D721Med (cell line): ENCODE results near the gene LENG9.

ENCODE experiments used
- DNase-seq: peaks from one replicate; pipeline ENCODE4 v3.0.0; 2011; ENCODE audit warnings: low spot score; ENCODE audit not compliant: insufficient read length
- FAIRE-seq: peaks from 2 replicates; lab custom pipeline; 2011; peaks lifted over from hg19 to GRCh38; lab: Jason Lieb, UNC
- TF ChIP-seq, protein P1 (sequence below): IDR thresholded peaks from 2 replicates; pipeline ENCODE4 v1.5.1; 2012; ENCODE audit warnings: mild to moderate bottlenecking, control low read depth; ENCODE audit not compliant: insufficient read depth; ENCODE audit errors: missing control alignments

Gene LENG9

DNA sequence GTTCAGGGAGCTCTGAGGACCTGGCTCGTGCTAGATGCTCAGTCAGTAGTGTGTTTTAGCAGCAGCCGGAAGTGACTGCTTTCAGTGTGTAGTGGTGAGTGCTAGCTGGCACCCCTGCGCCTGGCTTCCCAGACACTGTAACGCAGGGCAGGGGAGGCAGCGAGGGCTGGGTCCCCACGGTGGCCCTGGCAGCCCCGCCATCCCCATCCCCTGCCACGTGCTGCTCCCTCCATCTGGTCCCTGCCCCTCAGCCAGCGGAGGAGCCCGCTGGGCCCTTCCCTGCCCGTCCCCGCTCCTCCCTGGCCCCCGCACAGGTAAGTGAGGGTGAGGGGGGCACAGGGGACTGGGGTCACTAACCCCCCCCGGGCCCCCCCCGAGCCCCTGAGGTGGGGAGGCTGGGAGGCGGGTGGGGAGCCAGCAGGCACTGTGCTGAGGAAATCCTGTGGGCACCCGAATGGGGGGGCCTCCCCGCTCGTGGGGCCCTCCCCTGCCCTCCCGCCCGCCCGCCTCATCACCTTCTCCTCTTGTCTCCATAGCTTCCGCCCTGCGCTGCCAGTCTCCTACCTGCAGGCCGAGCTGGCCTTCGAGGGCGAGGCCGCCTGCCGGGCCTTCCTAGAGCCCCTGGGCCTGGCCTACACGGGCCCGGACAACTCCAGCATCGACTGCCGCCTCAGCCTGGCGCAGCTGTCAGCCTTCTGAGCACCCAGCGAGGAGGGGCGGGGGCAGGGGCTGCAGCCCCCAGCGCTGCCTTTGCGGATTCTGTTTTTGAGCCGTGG, 3.2 kb downstream of the LENG9 start:
- TF ChIP-seq, protein P1, sequence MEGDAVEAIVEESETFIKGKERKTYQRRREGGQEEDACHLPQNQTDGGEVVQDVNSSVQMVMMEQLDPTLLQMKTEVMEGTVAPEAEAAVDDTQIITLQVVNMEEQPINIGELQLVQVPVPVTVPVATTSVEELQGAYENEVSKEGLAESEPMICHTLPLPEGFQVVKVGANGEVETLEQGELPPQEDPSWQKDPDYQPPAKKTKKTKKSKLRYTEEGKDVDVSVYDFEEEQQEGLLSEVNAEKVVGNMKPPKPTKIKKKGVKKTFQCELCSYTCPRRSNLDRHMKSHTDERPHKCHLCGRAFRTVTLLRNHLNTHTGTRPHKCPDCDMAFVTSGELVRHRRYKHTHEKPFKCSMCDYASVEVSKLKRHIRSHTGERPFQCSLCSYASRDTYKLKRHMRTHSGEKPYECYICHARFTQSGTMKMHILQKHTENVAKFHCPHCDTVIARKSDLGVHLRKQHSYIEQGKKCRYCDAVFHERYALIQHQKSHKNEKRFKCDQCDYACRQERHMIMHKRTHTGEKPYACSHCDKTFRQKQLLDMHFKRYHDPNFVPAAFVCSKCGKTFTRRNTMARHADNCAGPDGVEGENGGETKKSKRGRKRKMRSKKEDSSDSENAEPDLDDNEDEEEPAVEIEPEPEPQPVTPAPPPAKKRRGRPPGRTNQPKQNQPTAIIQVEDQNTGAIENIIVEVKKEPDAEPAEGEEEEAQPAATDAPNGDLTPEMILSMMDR, result no peak
- DNase-seq, result no peak
- FAIRE-seq, result no peak

GRCh38 chr19:54459282-54460229, 4.0 kb downstream of the LENG9 start:
- FAIRE-seq (no peak), DNase-seq (no peak)
- TF ChIP-seq, protein P1, result no peak

DNA sequence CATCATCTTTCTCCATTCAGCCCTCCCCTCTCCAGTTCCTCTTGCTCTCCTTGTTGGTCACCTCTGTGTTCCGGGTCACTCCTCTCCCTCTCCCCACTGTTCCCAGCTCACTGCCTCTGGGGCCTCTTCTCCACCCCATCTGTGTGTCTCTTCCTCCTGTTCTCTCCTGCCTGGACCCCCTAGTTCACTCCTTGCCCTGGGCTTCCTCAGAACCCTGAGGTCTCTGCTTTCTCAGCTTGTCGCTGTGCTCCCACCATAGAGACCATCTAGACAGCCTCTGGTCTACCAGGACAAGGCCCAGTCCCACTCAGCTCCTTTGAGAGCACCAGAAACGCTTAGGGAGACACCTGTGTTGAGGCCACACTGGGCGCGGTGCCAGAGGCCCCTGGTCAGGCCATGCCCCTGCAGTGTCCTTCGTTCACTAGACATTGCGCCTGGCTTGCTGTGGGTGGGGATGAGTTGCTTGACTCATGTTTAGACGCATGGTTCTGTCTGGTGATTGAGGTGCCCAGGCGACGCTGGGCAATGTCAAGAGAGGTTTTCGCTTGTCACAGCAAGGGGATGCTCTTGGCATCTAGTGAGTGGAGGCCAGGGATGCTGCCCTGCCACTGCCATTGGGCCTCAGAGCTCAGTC, 4.8 kb downstream of the LENG9 start:
- TF ChIP-seq, protein P1, result no peak
- no peak for FAIRE-seq
- DNase-seq, result no peak

- FAIRE-seq, result no peak
- no peak for DNase-seq
- TF ChIP-seq, protein P1, result no peak
Measured at GRCh38 chr19:54457773-54458647, 5.6 kb downstream of the LENG9 start.

- TF ChIP-seq, protein P1, result no peak
- no peak for FAIRE-seq
- DNase-seq, result no peak
Measured at GRCh38 chr19:54456423-54457373, 6.9 kb downstream of the LENG9 start.
